Gastrocnemius medialis (tissue), 4 donors: ENCODE results near the gene TAF3.

Source experiments
- POLR2A ChIP-seq, 2 donors: fragments of 450-650 bp; IDR thresholded peaks; one replicate each; pipeline ENCODE4 v1.6.1; 2017; ENCODE audit warnings: antibody characterized with exemption in 2 of 2, mild to moderate bottlenecking in 2 of 2, moderate library complexity in 2 of 2
- TF ChIP-seq, protein P1 (sequence below), 5 experiments: fragments of 450-650 bp in 3 of 5; fragments of 200-600 bp in 2 of 5; sonication (generic) in 2 of 5; IDR thresholded peaks in 4 of 5; conservative IDR thresholded peaks in 1 of 5; 1 replicate in 4 of 5; 2 replicates in 1 of 5; pipeline ENCODE4 v1.5.1; 2016 to 2019; ENCODE audit warnings: antibody characterized with exemption in 5 of 5, mild to moderate bottlenecking in 3 of 5, moderate library complexity in 3 of 5

DNA sequence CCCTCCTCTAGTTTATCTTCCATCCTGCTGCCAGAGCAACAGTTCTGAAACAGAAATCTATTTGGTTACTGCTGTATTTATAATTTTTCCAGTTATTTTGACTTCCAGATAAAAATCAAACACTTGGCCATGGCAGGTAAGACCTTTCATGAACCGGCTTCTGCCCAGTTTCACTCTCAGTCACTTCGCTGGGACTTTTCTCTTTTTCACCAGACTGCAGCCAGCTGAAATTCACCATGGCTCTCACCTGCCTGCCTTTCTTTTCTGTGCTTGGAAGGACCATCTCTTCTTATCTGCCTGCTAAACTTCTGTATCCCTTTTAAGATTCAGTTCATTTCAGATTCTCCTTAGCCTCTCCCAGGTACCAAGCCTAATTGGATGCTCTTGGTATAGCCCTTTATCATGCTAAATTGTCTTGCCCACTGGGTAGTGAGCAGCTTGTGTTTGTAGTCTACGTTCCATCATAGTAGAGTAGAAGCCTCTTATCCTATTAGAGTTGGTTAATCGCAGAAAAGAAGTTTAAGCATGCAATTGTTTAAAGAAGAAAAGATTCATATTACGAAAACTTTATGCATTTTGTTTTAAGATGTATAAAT, 71.7 kb downstream of the TAF3 start:
- TF ChIP-seq POLR2A (IDR thresholded peaks at IDR 0.05): no peak
- TF ChIP-seq, protein P1, sequence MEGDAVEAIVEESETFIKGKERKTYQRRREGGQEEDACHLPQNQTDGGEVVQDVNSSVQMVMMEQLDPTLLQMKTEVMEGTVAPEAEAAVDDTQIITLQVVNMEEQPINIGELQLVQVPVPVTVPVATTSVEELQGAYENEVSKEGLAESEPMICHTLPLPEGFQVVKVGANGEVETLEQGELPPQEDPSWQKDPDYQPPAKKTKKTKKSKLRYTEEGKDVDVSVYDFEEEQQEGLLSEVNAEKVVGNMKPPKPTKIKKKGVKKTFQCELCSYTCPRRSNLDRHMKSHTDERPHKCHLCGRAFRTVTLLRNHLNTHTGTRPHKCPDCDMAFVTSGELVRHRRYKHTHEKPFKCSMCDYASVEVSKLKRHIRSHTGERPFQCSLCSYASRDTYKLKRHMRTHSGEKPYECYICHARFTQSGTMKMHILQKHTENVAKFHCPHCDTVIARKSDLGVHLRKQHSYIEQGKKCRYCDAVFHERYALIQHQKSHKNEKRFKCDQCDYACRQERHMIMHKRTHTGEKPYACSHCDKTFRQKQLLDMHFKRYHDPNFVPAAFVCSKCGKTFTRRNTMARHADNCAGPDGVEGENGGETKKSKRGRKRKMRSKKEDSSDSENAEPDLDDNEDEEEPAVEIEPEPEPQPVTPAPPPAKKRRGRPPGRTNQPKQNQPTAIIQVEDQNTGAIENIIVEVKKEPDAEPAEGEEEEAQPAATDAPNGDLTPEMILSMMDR (IDR thresholded peaks at IDR 0.05 in 4 of 5, conservative IDR thresholded peaks at IDR 0.05 in 1 of 5): no peak
